OCI-LY7 (cell line): ENCODE results near the gene XRCC4. TPM values are rescaled to one million over a fixed set of nuclear protein-coding genes. Genes with fewer than 3 reads are reported as not detected.

ENCODE experiments used
- BruUV-seq: library from RNA; stranded (reverse); fragments of 400-500 nt; replicated peaks from 2 replicates; lab custom pipeline; 2021; lab: Mats Ljungman, UMichigan
- CTCF ChIA-PET: fragments of 300-600 bp; sonication (Branson Sonifier 250); formaldehyde crosslinking; loops from one replicate; lab custom pipeline; 2022; ENCODE audit warnings: antibody characterized with exemption; ENCODE audit not compliant: unreplicated experiment; lab: Charles Lee
- POLR2A ChIA-PET: fragments of 300-600 bp; sonication (Branson Sonifier 250); formaldehyde crosslinking; loops from one replicate; lab custom pipeline; 2022; ENCODE audit warnings: antibody characterized with exemption; lab: Charles Lee
- DNase-seq: peaks from one replicate; pipeline ENCODE4 v3.0.0-alpha.2; 2015; ENCODE audit warnings: low spot score
- H2AFZ ChIP-seq: fragments of 200-600 bp; sonication (generic), shearing (Covaris generic); 2 replicates; pipeline ENCODE4 v1.6.1; 2014; ENCODE audit warnings: mild to moderate bottlenecking, antibody characterized with exemption, low read length, moderate library complexity
- H3K27ac ChIP-seq: fragments of 200-600 bp; sonication (generic); 2 replicates; pipeline ENCODE4 v1.5.1; 2014; ENCODE audit warnings: mixed run types, low read depth, mild to moderate bottlenecking, moderate library complexity, low read length, inconsistent platforms; ENCODE audit not compliant: poor library complexity, severe bottlenecking
- H3K36me3 ChIP-seq: fragments of 200-600 bp; sonication (generic); 2 replicates; pipeline ENCODE4 v1.6.1; 2014; ENCODE audit warnings: mild to moderate bottlenecking, antibody characterized with exemption, low read length, moderate library complexity, mixed read lengths; ENCODE audit not compliant: insufficient read depth
- H3K4me1 ChIP-seq: fragments of 200-600 bp; sonication (generic); 2 replicates; pipeline ENCODE4 v1.5.1; 2014; ENCODE audit warnings: mild to moderate bottlenecking, low read length; ENCODE audit not compliant: insufficient read depth, poor library complexity, severe bottlenecking
- H3K4me2 ChIP-seq: fragments of 200-600 bp; sonication (generic); 2 replicates; pipeline ENCODE4 v1.6.1; 2014; ENCODE audit warnings: mild to moderate bottlenecking, low read length
- H3K4me3 ChIP-seq: fragments of 200-600 bp; sonication (generic); 2 replicates; pipeline ENCODE4 v1.5.1; 2014; ENCODE audit warnings: mild to moderate bottlenecking, low read depth, low read length; ENCODE audit not compliant: poor library complexity, severe bottlenecking
- H3K79me2 ChIP-seq: fragments of 200-600 bp; sonication (generic); 2 replicates; pipeline ENCODE4 v1.6.1; 2016; ENCODE audit warnings: low read depth, mild to moderate bottlenecking, low read length, moderate library complexity, mixed read lengths; ENCODE audit not compliant: insufficient read depth
- H3K9me2 ChIP-seq: fragments of 200-600 bp; sonication (generic); 2 replicates; pipeline ENCODE4 v1.6.1; 2016; ENCODE audit warnings: mild to moderate bottlenecking, low read length, mixed read lengths; ENCODE audit not compliant: insufficient read depth
- H3K9me3 ChIP-seq: fragments of 200-600 bp; sonication (generic); 2 replicates; pipeline ENCODE4 v1.6.1; 2014; ENCODE audit warnings: mild to moderate bottlenecking, mixed run types, low read length, mixed read lengths
- H4K20me1 ChIP-seq: fragments of 200-600 bp; sonication (generic); 2 replicates; pipeline ENCODE4 v1.6.1; 2014; ENCODE audit warnings: mild to moderate bottlenecking, antibody characterized with exemption, low read length, moderate library complexity, mixed read lengths; ENCODE audit not compliant: insufficient read depth
- CTCF ChIP-seq: fragments of 200-600 bp; sonication (generic); conservative IDR thresholded peaks from 2 replicates; pipeline ENCODE4 v1.5.1; 2014; ENCODE audit warnings: mild to moderate bottlenecking, antibody characterized with exemption, low read length, moderate library complexity, mixed read lengths
- EZH2phosphoT487 ChIP-seq: fragments of 200-600 bp; sonication (generic); IDR thresholded peaks from 2 replicates; pipeline ENCODE4 v1.6.1; 2018; ENCODE audit warnings: low read depth, borderline replicate concordance, mild to moderate bottlenecking, mixed run types, antibody characterized with exemption, low read length, moderate library complexity, mixed read lengths
- intact Hi-C: fragments of 100-400 bp; cut with micrococcal nuclease; formaldehyde crosslinking; loops from one replicate; pipeline ENCODE4 v1.10.0; 2022; ENCODE audit not compliant: unreplicated experiment
- total RNA-seq, 2 experiments: library from RNA; depleted of rRNA in 1 of 2; stranded (reverse); fragments of >200 nt in 1 of 2; shearing (Covaris generic) in 1 of 2; gene quantifications; 2 replicates each; pipeline ENCODE4 v1.2.3, GENCODE V29; 2014 to 2022

The XRCC4 gene
- total RNA-seq, 2 experiments from 2014 or later = 14.5 to 23.3 TPM

- intact Hi-C loops = no loop called here
These were observed 102.6 kb downstream of the XRCC4 start for GRCh38 chr5:83179966-83180365.

GRCh38 chr5:83184534-83184933 lies 107.2 kb downstream of the XRCC4 start:
- TF ChIP-seq EZH2phosphoT487 (no peak), CTCF (no peak)
- H3K27ac ChIP-seq = no peak overlapping the region
- intact Hi-C loops = no loop called here
- no peak overlapping the region for H3K4me2 ChIP-seq
- no peak for DNase-seq
- H3K9me3 ChIP-seq = no peaks in the 10 kb centered on the region
- H4K20me1 ChIP-seq = no peaks in the 10 kb centered on the region
- no peaks in the 10 kb centered on the region for H3K4me1 ChIP-seq
- ChIA-PET CTCF (no interaction called here), POLR2A (interaction anchor here (0.8 kb wide), 1 partner anchor 49 kb away, joined by 5 read pairs; no protein-coding TSS in a partner anchor)
- BruUV-seq = no TSS peak
- no peak overlapping the region for H2AFZ ChIP-seq
- H3K36me3 ChIP-seq = no peaks in the 10 kb centered on the region
- H3K9me2 ChIP-seq = no peaks in the 10 kb centered on the region
- no peaks in the 10 kb centered on the region for H3K79me2 ChIP-seq
- H3K4me3 ChIP-seq = no peak overlapping the region

More at GRCh38 chr5:83179966-83180365, 102.6 kb downstream of the XRCC4 start:
- ChIA-PET CTCF (no interaction called here), POLR2A (interaction anchor here (0.6 to 0.8 kb wide), 2 partner anchors 16 to 1810 kb away, joined by 3 read pairs; no protein-coding TSS in a partner anchor)
- BruUV-seq = no TSS peak
- H3K79me2 ChIP-seq = no peaks in the 10 kb centered on the region
- no peaks in the 10 kb centered on the region for H3K36me3 ChIP-seq
- no peak overlapping the region for H3K4me2 ChIP-seq
- no peaks in the 10 kb centered on the region for H3K4me1 ChIP-seq
- no peak overlapping the region for H2AFZ ChIP-seq
- TF ChIP-seq EZH2phosphoT487 (no peak), CTCF (no peak)
- DNase-seq = no peak
- H4K20me1 ChIP-seq = no peaks in the 10 kb centered on the region
- no peak overlapping the region for H3K27ac ChIP-seq
- no peak overlapping the region for H3K4me3 ChIP-seq
- no peaks in the 10 kb centered on the region for H3K9me3 ChIP-seq
- no peaks in the 10 kb centered on the region for H3K9me2 ChIP-seq

- Histone ChIP-seq H3K9me3 (no peaks in the 10 kb centered on the region), H3K4me3 (no peak overlapping the region), H3K79me2 (no peaks in the 10 kb centered on the region), H2AFZ (no peak overlapping the region), H3K9me2 (no peaks in the 10 kb centered on the region), H3K27ac (no peak overlapping the region), H4K20me1 (no peaks in the 10 kb centered on the region), H3K4me1 (peaks cover 9% of the 10 kb centered on the region), H3K4me2 (no peak overlapping the region), H3K36me3 (no peaks in the 10 kb centered on the region)
- intact Hi-C loops = no loop called here
- TF ChIP-seq CTCF (no peak), EZH2phosphoT487 (no peak)
- DNase-seq = no peak
- POLR2A ChIA-PET = interaction anchor here (0.6 kb wide), 1 partner anchor 320 kb away, joined by 3 read pairs; no protein-coding TSS in a partner anchor
- CTCF ChIA-PET = no interaction called here
- no TSS peak for BruUV-seq
These were observed 115.6 kb downstream of the XRCC4 start for GRCh38 chr5:83192947-83193346.
